CD14-positive monocyte (primary cell): ENCODE data around the gene TUBA1A. TPM values are rescaled to one million over a fixed set of nuclear protein-coding genes. Genes with fewer than 3 reads are reported as not detected.

Source experiments
- DNase-seq, 3 donors: peaks; one replicate each; pipeline ENCODE4 v3.0.0-alpha.2; 2011 to 2022
- H2AFZ ChIP-seq: 2 replicates; pipeline ENCODE4 v1.6.0; 2012; ENCODE audit warnings: mild to moderate bottlenecking, low read depth, low read length, inconsistent platforms; ENCODE audit not compliant: insufficient read depth, poor library complexity, severe bottlenecking
- H3K27ac ChIP-seq, 2 donors: 1 replicate in 1 of 2; 2 replicates in 1 of 2; pipeline ENCODE4 v1.5.1; 2012 to 2013; ENCODE audit warnings: low read length in 2 of 2, control low read depth in 1 of 2, inconsistent platforms in 1 of 2, low read depth in 1 of 2, mild to moderate bottlenecking in 1 of 2
- H3K27me3 ChIP-seq, 2 donors: one replicate each; pipeline versions ENCODE4 v1.6.0 to v1.6.1; 2011 to 2013; ENCODE audit warnings: low read length in 2 of 2; ENCODE audit not compliant: control insufficient read depth in 2 of 2, insufficient read depth in 2 of 2
- H3K36me3 ChIP-seq, 2 donors: replicated peaks in 1 of 2; 1 replicate in 1 of 2; 2 replicates in 1 of 2; pipeline versions ENCODE4 v1.5.1 to v1.6.1; 2012 to 2013; ENCODE audit warnings: low read length in 2 of 2, control low read depth in 1 of 2, inconsistent platforms in 1 of 2, mild to moderate bottlenecking in 1 of 2; ENCODE audit not compliant: insufficient read depth in 2 of 2, control insufficient read depth in 1 of 2
- H3K4me1 ChIP-seq, 2 donors: 1 replicate in 1 of 2; 2 replicates in 1 of 2; pipeline versions ENCODE4 v1.5.1 to v1.6.1; 2012 to 2013; ENCODE audit warnings: low read length in 2 of 2, control low read depth in 1 of 2, inconsistent platforms in 1 of 2, mild to moderate bottlenecking in 1 of 2, moderate library complexity in 1 of 2; ENCODE audit not compliant: insufficient read depth in 2 of 2, control insufficient read depth in 1 of 2
- H3K4me2 ChIP-seq: replicated peaks from 2 replicates; pipeline ENCODE3; 2012; ENCODE audit warnings: low read length, moderate library complexity, mild to moderate bottlenecking; ENCODE audit not compliant: poor library complexity, severe bottlenecking; ENCODE audit errors: extremely low read depth
- H3K4me3 ChIP-seq, 3 experiments: fragments of 200-600 bp in 1 of 3; sonication (generic) in 1 of 3; replicated peaks in 1 of 3; 1 replicate in 2 of 3; 2 replicates in 1 of 3; pipeline ENCODE4 v1.5.1; 2011 to 2013; ENCODE audit warnings: low read length in 3 of 3, mild to moderate bottlenecking in 3 of 3, control low read depth in 2 of 3, low read depth in 2 of 3, inconsistent platforms in 1 of 3, moderate library complexity in 1 of 3
- H3K79me2 ChIP-seq: 2 replicates; pipeline ENCODE4 v1.6.0; 2012; ENCODE audit warnings: mild to moderate bottlenecking, control low read depth, inconsistent platforms, low read length, moderate library complexity; ENCODE audit not compliant: insufficient read depth
- H3K9ac ChIP-seq: 2 replicates; pipeline ENCODE4 v1.6.0; 2017; ENCODE audit warnings: low read length, mild to moderate bottlenecking; ENCODE audit not compliant: insufficient read depth, poor library complexity, severe bottlenecking
- H3K9me3 ChIP-seq, 2 donors: replicated peaks in 1 of 2; 1 replicate in 1 of 2; 2 replicates in 1 of 2; pipeline versions ENCODE4 v1.5.1 to v1.6.1; 2012 to 2013; ENCODE audit warnings: low read length in 2 of 2, control low read depth in 1 of 2; ENCODE audit not compliant: control insufficient read depth in 1 of 2, insufficient read depth in 1 of 2
- H4K20me1 ChIP-seq: 2 replicates; pipeline ENCODE4 v1.6.0; 2012; ENCODE audit warnings: mild to moderate bottlenecking, low read length, control low read depth, moderate library complexity; ENCODE audit not compliant: insufficient read depth
- H3K27ac Mint-ChIP-seq, 7 donors: one replicate each; pipeline ENCODE4 v1.8.0; 2020; ENCODE audit warnings: mild to moderate bottlenecking in 7 of 7, mixed read lengths in 7 of 7, moderate library complexity in 6 of 7, inconsistent platforms in 2 of 7
- H3K27me3 Mint-ChIP-seq, 3 donors: one replicate each; pipeline ENCODE4 v1.8.0; 2021 to 2022; ENCODE audit warnings: low read depth in 3 of 3, mild to moderate bottlenecking in 3 of 3, mixed read lengths in 3 of 3, moderate library complexity in 3 of 3, inconsistent platforms in 1 of 3
- H3K36me3 Mint-ChIP-seq, 2 donors: one replicate each; pipeline ENCODE4 v1.8.0; 2020; ENCODE audit warnings: mixed read lengths in 2 of 2, inconsistent platforms in 1 of 2, mild to moderate bottlenecking in 1 of 2
- H3K4me1 Mint-ChIP-seq: one replicate; pipeline ENCODE4 v1.8.0; 2020; ENCODE audit warnings: mild to moderate bottlenecking, mixed read lengths
- H3K4me3 Mint-ChIP-seq, 2 donors: one replicate each; pipeline ENCODE4 v1.8.0; 2020; ENCODE audit warnings: mild to moderate bottlenecking in 2 of 2, mixed read lengths in 2 of 2, moderate library complexity in 1 of 2
- H3K9me3 Mint-ChIP-seq, 7 donors: one replicate each; pipeline ENCODE4 v1.8.0; 2020 to 2022; ENCODE audit warnings: mixed read lengths in 7 of 7, mild to moderate bottlenecking in 6 of 7, moderate library complexity in 6 of 7, inconsistent platforms in 2 of 7
- CTCF ChIP-seq: fragments of 200-600 bp; IDR thresholded peaks from one replicate; pipeline ENCODE4 v1.8.0; 2022; ENCODE audit warnings: antibody characterized with exemption, mild to moderate bottlenecking
- WGBS: methylation state at CpG from one replicate; pipeline ENCODE4 v1.1.5; 2013; ENCODE audit warnings: missing lambda C conversion rate; ENCODE audit not compliant: insufficient coverage; 5-methylcytosine and 5-hydroxymethylcytosine counted together
- intact Hi-C, 2 donors: fragments of 100-400 bp; cut with micrococcal nuclease; formaldehyde crosslinking; loops; one replicate each; pipeline versions ENCODE4 v1.15.0 to v1.15.1; 2023
- polyA minus RNA-seq: library from RNA; depleted of rRNA, polyadenylated mRNA; stranded (reverse); fragments of >200 nt; gene quantifications from 2 replicates; pipeline ENCODE4 v1.2.3, GENCODE V29; 2012
- polyA plus RNA-seq, 3 donors: library from polyadenylated mRNA; depleted of rRNA in 1 of 3; unstranded in 2 of 3; stranded (reverse) in 1 of 3; fragments of 300-500 nt in 2 of 3; fragments of >200 nt in 1 of 3; fragmentation: Illumina TruSeq in 2 of 3; gene quantifications; 1 replicate in 2 of 3; 2 replicates in 1 of 3; pipeline ENCODE4 v1.2.3, GENCODE V29; 2012 to 2021
- total RNA-seq, 12 experiments: library from RNA in 1 of 12; stranded (reverse) in 1 of 12; fragments of 120-200 nt in 1 of 12; gene quantifications; one replicate each; pipeline ENCODE4 v1.2.4 and lab custom pipeline; 2013 to 2026; ENCODE audit warnings: mixed read lengths in 6 of 12, inconsistent platforms in 1 of 12

TUBA1A gene
- total RNA-seq (2013) = 627 TPM
- 1,000 to 10,000 TPM in 1 of 3 donors, 100 to 1,000 TPM in 2; 859 to 1,779 (median 946) TPM for polyA plus RNA-seq
- 326 and 436 TPM in 2 replicates for polyA minus RNA-seq
- total RNA-seq (lab: John Stamatoyannopoulos, UW) = 15.8 to 323 (median 74.2) reads per million in 11 experiments

GRCh38 chr12:49188916-49189367 lies at the start of gene TUBA1A:
Gene TUBA1A (minus strand): TSS chr12:49189080. CDS start chr12:49188979, 101 bp downstream.
- H3K4me1 ChIP-seq = peaks cover 21 to 31% of the 10 kb centered on the region in 2 donors
- peak within 1 kb of the TSS; percentile 92 for H3K4me2 ChIP-seq
- H3K36me3 ChIP-seq = peaks cover 23 to 35% of the 10 kb centered on the region in 2 donors
- Mint-ChIP-seq H3K4me3 (peak within 1 kb of the TSS; percentile 96 to 97), H3K27ac (peak within 1 kb of the TSS; percentile 94 to 99 (median 97)), H3K4me1 (peaks cover 31% of the 10 kb centered on the region), H3K36me3 (peaks cover 33 to 46% of the 10 kb centered on the region in 2 donors), H3K9me3 (no peaks in the 10 kb centered on the region), H3K27me3 (peaks cover 2 to 3% (median 2%) of the 10 kb centered on the region in 3 donors)
- H3K27ac ChIP-seq = peak within 1 kb of the TSS; percentile 85
- peak within 1 kb of the TSS; percentile 57 to 99 (median 72) for H3K4me3 ChIP-seq
- peaks cover 34% of the 10 kb centered on the region for H3K79me2 ChIP-seq
- peaks cover 47% of the 10 kb centered on the region for H4K20me1 ChIP-seq
- H3K9me3 ChIP-seq = no peaks in the 10 kb centered on the region
- H2AFZ ChIP-seq = peak within 1 kb of the TSS; percentile 75
- intact Hi-C loops = loop anchor here (2.0 to 5.0 kb wide), 3 partner anchors 43 to 57 kb away; partner anchors contain the start of gene TUBA1B (in 1 of the 2)
- no peak for TF ChIP-seq CTCF
- WGBS = 0% methylated on average over 16 of the region's 26 CpGs
- peak; percentile 91 to 94 (median 92) for DNase-seq
- peak within 1 kb of the TSS; percentile 87 for H3K9ac ChIP-seq
- no peaks in the 10 kb centered on the region for H3K27me3 ChIP-seq

- no peaks in the 10 kb centered on the region for H3K36me3 ChIP-seq
- H3K4me1 ChIP-seq = peaks cover 28 to 40% of the 10 kb centered on the region in 2 donors
- H3K79me2 ChIP-seq = peaks cover 6% of the 10 kb centered on the region
- H3K27ac ChIP-seq = no peak overlapping the region
- intact Hi-C loops = loop anchor here in 1 of 2 donors (5.0 to 10.0 kb wide), 2 partner anchors 102 to 149 kb away; partner anchors contain the start of gene TUBA1B
- H3K27ac Mint-ChIP-seq = no peak overlapping the region
- no peak overlapping the region for H3K4me3 ChIP-seq
- H3K9me3 ChIP-seq = no peaks in the 10 kb centered on the region
- H3K36me3 Mint-ChIP-seq = no peaks in the 10 kb centered on the region
- H3K9ac ChIP-seq = no peak overlapping the region
- no peak overlapping the region for H2AFZ ChIP-seq
- H4K20me1 ChIP-seq = no peaks in the 10 kb centered on the region
- no peak overlapping the region for H3K4me2 ChIP-seq
- H3K4me1 Mint-ChIP-seq = peaks cover 29% of the 10 kb centered on the region
- peaks cover 2 to 6% (median 3%) of the 10 kb centered on the region in 3 donors for H3K27me3 Mint-ChIP-seq
- DNase-seq = no peak
- H3K4me3 Mint-ChIP-seq = no peak overlapping the region
- TF ChIP-seq CTCF = no peak
- no peaks in the 10 kb centered on the region for H3K9me3 Mint-ChIP-seq
- no peaks in the 10 kb centered on the region for H3K27me3 ChIP-seq
- no CpG with 5 or more reads among the region's 1 CpG for WGBS
Measured at GRCh38 chr12:49236423-49236822, 47.5 kb upstream of the TUBA1A start.
